Omental fat pad (tissue), 4 donors: ENCODE measurements around the gene USP40. TPM values are rescaled to one million over a fixed set of nuclear protein-coding genes. Genes with fewer than 3 reads are reported as not detected.

Experiments
- ATAC-seq: fragments of 150-250 bp; one replicate; pipeline ENCODE4 v1.9.1; 2016; ENCODE audit warnings: mild to moderate bottlenecking, moderate library complexity; ENCODE audit not compliant: low FRiP score
- DNase-seq: peaks from one replicate; pipeline ENCODE4 v3.0.0-alpha.2; 2019; ENCODE audit warnings: low spot score
- CTCF ChIP-seq, 3 donors: fragments of 450-650 bp; IDR thresholded peaks; one replicate each; pipeline ENCODE4 v1.5.1; 2016 to 2017; ENCODE audit warnings: antibody characterized with exemption in 3 of 3, mild to moderate bottlenecking in 3 of 3, moderate library complexity in 2 of 3
- total RNA-seq, 4 donors: library from RNA; depleted of rRNA; stranded (reverse); fragments of >200 nt; gene quantifications; one replicate each; pipeline ENCODE4 v1.1.0, GENCODE V29; 2016

The USP40 gene
- total RNA-seq, 4 donors from 2014 or later, result 23.4 to 50.6 (median 35.1) TPM

- DNase-seq, result no peak
- no peak for TF ChIP-seq CTCF (IDR thresholded peaks at IDR 0.05)
- ATAC-seq, result no peak
Observed at GRCh38 chr2:233449081-233449901, 117.3 kb downstream of the USP40 start.

GRCh38 chr2:233448575-233448974 lies 118.0 kb downstream of the USP40 start:
- no peak for TF ChIP-seq CTCF (IDR thresholded peaks at IDR 0.05)
- DNase-seq (no peak), ATAC-seq (no peak)

- no peak for TF ChIP-seq CTCF (IDR thresholded peaks at IDR 0.05)
- DNase-seq, result no peak
Observed at GRCh38 chr2:233448220-233448559, 118.4 kb downstream of the USP40 start.

GRCh38 chr2:233447506-233448219 lies 118.9 kb downstream of the USP40 start:
- peak; percentile 15 for DNase-seq

More at GRCh38 chr2:233448220-233448559, 118.4 kb downstream of the USP40 start:
- ATAC-seq, result no peak

GRCh38 chr2:233446606-233447305 lies 119.8 kb downstream of the USP40 start:
- no peak for TF ChIP-seq CTCF (IDR thresholded peaks at IDR 0.05)
- ATAC-seq (no peak), DNase-seq (no peak)

More at GRCh38 chr2:233447506-233448219, 118.9 kb downstream of the USP40 start:
- no peak for TF ChIP-seq CTCF (IDR thresholded peaks at IDR 0.05)
- no peak for ATAC-seq

GRCh38 chr2:233446121-233446520 lies 120.5 kb downstream of the USP40 start:
- TF ChIP-seq CTCF (IDR thresholded peaks at IDR 0.05), result no peak
- no peak for DNase-seq
- ATAC-seq, result no peak
